IMR-90 (cell line): ENCODE results near the gene CLIC3. TPM values are rescaled to one million over a fixed set of nuclear protein-coding genes. Genes with fewer than 3 reads are reported as not detected.

Experiments
- ATAC-seq: fragments of 200-7000 bp; cut with Tn5 transposase; 2 replicates; pipeline ENCODE4 v1.9.1; 2020; ENCODE audit warnings: low read depth, mild to moderate bottlenecking, moderate library complexity
- BruUV-seq: library from RNA; stranded (reverse); fragments of 400-500 nt; replicated peaks from 2 replicates; lab custom pipeline; 2021; lab: Mats Ljungman, UMichigan
- CTCF ChIA-PET: fragments of 300-600 bp; formaldehyde crosslinking; extraction: SDS; loops from one replicate; lab custom pipeline; 2021; ENCODE audit warnings: antibody characterized with exemption; lab: Yijun Ruan, JAX
- POLR2A ChIA-PET: fragments of 300-600 bp; sonication (Branson Sonifier 250); formaldehyde crosslinking; loops from one replicate; lab custom pipeline; 2022; ENCODE audit warnings: antibody characterized with exemption; ENCODE audit not compliant: unreplicated experiment; lab: Charles Lee
- DNase-seq: peaks from one replicate; pipeline ENCODE4 v3.0.0; 2013
- H2AFZ ChIP-seq: replicated peaks from 2 replicates; pipeline ENCODE3; 2013; ENCODE audit warnings: low read length, mild to moderate bottlenecking; ENCODE audit not compliant: poor library complexity
- H2AK5ac ChIP-seq: 2 replicates; pipeline ENCODE4 v1.6.1; 2013; ENCODE audit warnings: low read depth, low read length, inconsistent platforms
- H2AK9ac ChIP-seq: replicated peaks from 2 replicates; pipeline ENCODE3; 2013; ENCODE audit warnings: mild to moderate bottlenecking, low read depth, low read length, moderate library complexity; ENCODE audit not compliant: poor library complexity
- H2BK120ac ChIP-seq: 2 replicates; pipeline ENCODE4 v1.6.1; 2013; ENCODE audit warnings: low read depth, low read length, inconsistent platforms
- H2BK15ac ChIP-seq: 3 replicates; pipeline ENCODE4 v1.6.1; 2013; ENCODE audit warnings: low read depth, low read length, inconsistent platforms
- H2BK20ac ChIP-seq: 2 replicates; pipeline ENCODE4 v1.6.1; 2013; ENCODE audit warnings: low read depth, mild to moderate bottlenecking, inconsistent platforms, low read length, moderate library complexity
- H2BK5ac ChIP-seq: 2 replicates; pipeline ENCODE4 v1.6.1; 2013; ENCODE audit warnings: mild to moderate bottlenecking, low read depth, low read length, inconsistent platforms; ENCODE audit not compliant: poor library complexity, severe bottlenecking
- H3K14ac ChIP-seq: replicated peaks from 2 replicates; pipeline ENCODE4 v1.6.1; 2013; ENCODE audit warnings: low read depth, low read length, inconsistent platforms
- H3K18ac ChIP-seq: 2 replicates; pipeline ENCODE4 v1.6.1; 2013; ENCODE audit warnings: low read depth, low read length, control low read depth
- H3K23ac ChIP-seq: 2 replicates; pipeline ENCODE4 v1.6.1; 2013; ENCODE audit warnings: low read depth, low read length, inconsistent platforms
- H3K27ac ChIP-seq: 2 replicates; pipeline ENCODE4 v1.5.1; 2013; ENCODE audit warnings: mild to moderate bottlenecking, control low read depth, low read length; ENCODE audit not compliant: insufficient read depth
- H3K27me3 ChIP-seq: 2 replicates; pipeline ENCODE4 v1.6.1; 2013; ENCODE audit warnings: low read length; ENCODE audit not compliant: control insufficient read depth, insufficient read depth
- H3K36me3 ChIP-seq: 2 replicates; pipeline ENCODE4 v1.6.1; 2013; ENCODE audit warnings: low read length, mixed read lengths; ENCODE audit not compliant: control insufficient read depth, insufficient read depth
- H3K4ac ChIP-seq: 2 replicates; pipeline ENCODE4 v1.6.1; 2013; ENCODE audit warnings: low read depth, low read length, inconsistent platforms
- H3K4me1 ChIP-seq: 2 replicates; pipeline ENCODE4 v1.6.1; 2013; ENCODE audit warnings: low read length, mixed read lengths; ENCODE audit not compliant: control insufficient read depth, insufficient read depth
- H3K4me2 ChIP-seq: 2 replicates; pipeline ENCODE4 v1.6.1; 2013; ENCODE audit warnings: low read depth, mild to moderate bottlenecking, control low read depth, low read length, moderate library complexity
- H3K4me3 ChIP-seq: 2 replicates; pipeline ENCODE4 v1.5.1; 2013; ENCODE audit warnings: low read depth, mild to moderate bottlenecking, control low read depth, low read length, moderate library complexity; ENCODE audit not compliant: insufficient read depth
- H3K56ac ChIP-seq: 2 replicates; pipeline ENCODE4 v1.6.1; 2013; ENCODE audit warnings: low read length, inconsistent platforms; ENCODE audit not compliant: insufficient read depth; ENCODE audit errors: extremely low read depth
- H3K79me1 ChIP-seq, 2 experiments: 2 replicates each; pipeline ENCODE4 v1.6.1; 2013; ENCODE audit warnings: low read length in 2 of 2, inconsistent platforms in 1 of 2, low read depth in 1 of 2
- H3K9ac ChIP-seq: 2 replicates; pipeline ENCODE4 v1.6.1; 2013; ENCODE audit warnings: low read depth, low read length, control low read depth
- H3K9me1 ChIP-seq: 2 replicates; pipeline ENCODE4 v1.6.1; 2013; ENCODE audit warnings: low read length, inconsistent platforms; ENCODE audit not compliant: insufficient read depth
- H3K9me3 ChIP-seq: 2 replicates; pipeline ENCODE4 v1.6.1; 2013; ENCODE audit warnings: low read length; ENCODE audit not compliant: control insufficient read depth, insufficient read depth
- H4K20me1 ChIP-seq: 2 replicates; pipeline ENCODE4 v1.6.1; 2013; ENCODE audit warnings: low read length, inconsistent platforms; ENCODE audit not compliant: insufficient read depth
- H4K5ac ChIP-seq: 2 replicates; pipeline ENCODE4 v1.6.1; 2013; ENCODE audit warnings: mild to moderate bottlenecking, low read depth, low read length, control low read depth
- H4K8ac ChIP-seq, 2 experiments: 2 replicates each; pipeline ENCODE4 v1.6.1; 2013; ENCODE audit warnings: low read depth in 2 of 2, low read length in 2 of 2, control low read depth in 1 of 2, inconsistent platforms in 1 of 2
- H4K91ac ChIP-seq: 2 replicates; pipeline ENCODE4 v1.6.1; 2013; ENCODE audit warnings: low read depth, low read length, inconsistent platforms; ENCODE audit not compliant: insufficient read depth
- BHLHE40 ChIP-seq: fragments of 150-350 bp; IDR thresholded peaks from 2 replicates; pipeline ENCODE4 v1.6.1; 2016; ENCODE audit warnings: mild to moderate bottlenecking, low read depth, low read length
- CHD1 ChIP-seq: IDR thresholded peaks from 2 replicates; pipeline ENCODE4 v1.6.1; 2012; ENCODE audit warnings: low read depth, low read length, improper control_type of control experiment
- MAFK ChIP-seq: IDR thresholded peaks from 2 replicates; pipeline ENCODE4 v1.6.1; 2012; ENCODE audit warnings: low read depth, low read length, improper control_type of control experiment
- MXI1 ChIP-seq: IDR thresholded peaks from 2 replicates; pipeline ENCODE4 v1.6.1; 2012; ENCODE audit warnings: low read depth, mild to moderate bottlenecking, low read length, moderate library complexity, borderline replicate concordance
- WGBS, 2 experiments: methylation state at CpG; one replicate each; pipeline versions ENCODE4 v1.1.5 to v1.1.7; 2013; ENCODE audit warnings: missing lambda C conversion rate in 2 of 2; ENCODE audit not compliant: insufficient read length in 1 of 2; ENCODE audit errors: extremely low coverage in 2 of 2; 5-methylcytosine and 5-hydroxymethylcytosine counted together
- dilution Hi-C: fragments of 300-500 bp; cut with HindIII; formaldehyde crosslinking; loops from one replicate; pipeline ENCODE4 v1.14.3; 2018; ENCODE audit warnings: low sequenced_read_pairs; ENCODE audit not compliant: unreplicated experiment
- in situ Hi-C: fragments of 300-500 bp; cut with MboI; formaldehyde crosslinking; loops from 3 replicates; pipeline ENCODE4 v1.14.3; 2019; ENCODE audit warnings: low sequenced_read_pairs, inconsistent platforms, mixed read lengths
- intact Hi-C: fragments of 100-400 bp; cut with micrococcal nuclease; formaldehyde crosslinking; loops from 2 replicates; pipeline ENCODE4 v1.10.0; 2022
- polyA plus RNA-seq, 3 experiments: library from polyadenylated mRNA; depleted of rRNA; stranded (reverse); fragments of >200 nt; gene quantifications; 2 replicates each; pipeline ENCODE4 v1.2.3, GENCODE V29; 2012; ENCODE audit warnings: low replicate concordance in 1 of 3
- total RNA-seq: library from RNA; depleted of rRNA; stranded (reverse); fragments of >200 nt; gene quantifications from 2 replicates; pipeline ENCODE4 v1.2.3, GENCODE V29; 2012
- TF ChIP-seq, protein P1 (sequence below): conservative IDR thresholded peaks from 2 replicates; pipeline ENCODE4 v1.5.1; 2012; ENCODE audit warnings: mild to moderate bottlenecking, low read depth, low read length, improper control_type of control experiment

The CLIC3 gene
- total and polyA plus RNA-seq, 2 of the 4 experiments (the other 2 are of a cell fraction) = 0.18 to 1.7 TPM

DNA sequence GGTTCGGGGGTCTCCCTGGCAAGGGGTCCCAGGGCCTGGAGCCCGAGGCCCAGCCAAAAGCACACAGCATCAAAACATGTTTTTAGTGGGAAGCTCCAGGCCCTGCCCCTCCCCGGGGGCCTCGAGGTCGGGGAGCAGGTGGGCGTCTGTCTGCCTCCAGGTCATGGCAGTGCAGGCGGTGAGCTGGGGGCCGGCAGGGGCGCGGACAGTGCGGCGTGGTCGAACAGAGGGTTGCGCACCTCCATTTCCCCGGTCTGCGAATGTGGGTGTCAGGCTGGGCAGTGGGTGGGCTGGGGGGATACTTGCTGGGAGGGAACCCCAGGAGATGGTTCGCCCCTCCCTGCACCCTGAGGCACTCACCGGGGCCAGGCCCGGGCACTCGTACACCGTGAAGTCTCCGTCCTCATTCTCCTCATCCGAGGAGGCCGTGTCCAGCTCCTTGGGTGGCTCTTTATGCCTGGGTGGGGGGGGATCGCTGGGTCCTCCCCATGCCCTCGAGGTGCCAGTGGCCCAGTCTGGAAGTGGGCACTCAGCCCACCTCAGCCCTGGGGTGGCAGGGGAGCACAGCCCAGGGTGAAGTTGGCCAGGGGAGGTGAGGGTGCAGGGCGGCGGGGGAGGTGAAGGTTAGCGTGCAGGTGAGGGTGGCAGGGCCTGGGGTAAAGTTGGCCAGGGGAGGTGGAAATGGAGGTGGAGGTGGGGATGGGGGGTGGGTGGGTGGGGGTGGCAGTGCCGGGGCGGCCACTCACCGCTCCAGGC is 43.4 kb upstream of the CLIC3 start:
- H3K4me3 ChIP-seq = no peak overlapping the region
- TSS peak; percentile 71 for BruUV-seq
- H3K79me1 ChIP-seq = peaks cover 2 to 13% of the 10 kb centered on the region in 2 experiments; a peak in 3 of 4 replicates
- no peak overlapping the region for H3K4me2 ChIP-seq
- dilution Hi-C loops (no loop called here), in situ Hi-C loops (loop anchor here (10.0 kb wide), 1 partner anchor 255 kb away; no protein-coding TSS in a partner anchor), intact Hi-C loops (no loop called here)
- H4K5ac ChIP-seq = no peak overlapping the region
- POLR2A ChIA-PET = no interaction called here
- no peak overlapping the region for H2BK20ac ChIP-seq
- H2AK9ac ChIP-seq = no peak overlapping the region
- no peak overlapping the region for H2AFZ ChIP-seq
- no peak overlapping the region for H3K27ac ChIP-seq
- H2AK5ac ChIP-seq = no peak overlapping the region
- H3K14ac ChIP-seq = no peak overlapping the region
- no peak overlapping the region for H4K8ac ChIP-seq
- ATAC-seq = no peak
- H3K36me3 ChIP-seq = peaks cover 17% of the 10 kb centered on the region
- H3K27me3 ChIP-seq = no peaks in the 10 kb centered on the region
- no peak overlapping the region for H3K56ac ChIP-seq
- H2BK5ac ChIP-seq = no peak overlapping the region
- H3K4ac ChIP-seq = no peak overlapping the region
- H3K9me3 ChIP-seq = no peaks in the 10 kb centered on the region
- no peak for DNase-seq
- 78% methylated on average over 7 of the region's 32 CpGs; no CpG with 5 or more reads in 1 of the 2 experiments for WGBS, 2 experiments
- no peaks in the 10 kb centered on the region for H3K9me1 ChIP-seq
- TF ChIP-seq, protein P1, sequence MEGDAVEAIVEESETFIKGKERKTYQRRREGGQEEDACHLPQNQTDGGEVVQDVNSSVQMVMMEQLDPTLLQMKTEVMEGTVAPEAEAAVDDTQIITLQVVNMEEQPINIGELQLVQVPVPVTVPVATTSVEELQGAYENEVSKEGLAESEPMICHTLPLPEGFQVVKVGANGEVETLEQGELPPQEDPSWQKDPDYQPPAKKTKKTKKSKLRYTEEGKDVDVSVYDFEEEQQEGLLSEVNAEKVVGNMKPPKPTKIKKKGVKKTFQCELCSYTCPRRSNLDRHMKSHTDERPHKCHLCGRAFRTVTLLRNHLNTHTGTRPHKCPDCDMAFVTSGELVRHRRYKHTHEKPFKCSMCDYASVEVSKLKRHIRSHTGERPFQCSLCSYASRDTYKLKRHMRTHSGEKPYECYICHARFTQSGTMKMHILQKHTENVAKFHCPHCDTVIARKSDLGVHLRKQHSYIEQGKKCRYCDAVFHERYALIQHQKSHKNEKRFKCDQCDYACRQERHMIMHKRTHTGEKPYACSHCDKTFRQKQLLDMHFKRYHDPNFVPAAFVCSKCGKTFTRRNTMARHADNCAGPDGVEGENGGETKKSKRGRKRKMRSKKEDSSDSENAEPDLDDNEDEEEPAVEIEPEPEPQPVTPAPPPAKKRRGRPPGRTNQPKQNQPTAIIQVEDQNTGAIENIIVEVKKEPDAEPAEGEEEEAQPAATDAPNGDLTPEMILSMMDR = no peak
- TF ChIP-seq MXI1 (no peak), CHD1 (no peak), BHLHE40 (no peak), MAFK (no peak)
- H3K4me1 ChIP-seq = peaks cover 8% of the 10 kb centered on the region
- peaks cover 25% of the 10 kb centered on the region for H4K20me1 ChIP-seq
- H2BK15ac ChIP-seq = no peak overlapping the region
- no peak overlapping the region for H2BK120ac ChIP-seq
- no peak overlapping the region for H4K91ac ChIP-seq
- H3K23ac ChIP-seq = no peak overlapping the region
- no peak overlapping the region for H3K9ac ChIP-seq
- no peak overlapping the region for H3K18ac ChIP-seq
- CTCF ChIA-PET = no interaction called here
